GM18870 (cell line): ENCODE measurements around the gene ZNF621.
"Not testable (repeated sequence)": the region's sequence is repeated elsewhere in the genome, so short reads cannot be mapped to it uniquely, and the experiment has no call there.

Experiments used
- ATAC-seq: cut with Tn5 transposase; IDR thresholded peaks from one replicate; pipeline ENCODE4 v1.9.1; 2021; ENCODE audit warnings: moderate library complexity; ENCODE audit not compliant: unreplicated experiment

ZNF621 gene

GRCh38 chr3:40532252-40532651, 7.5 kb downstream of the ZNF621 start:
- no peak for ATAC-seq

- no peak for ATAC-seq
Observed at GRCh38 chr3:40534283-40534682, 9.5 kb downstream of the ZNF621 start.

- no peak for ATAC-seq
Observed at GRCh38 chr3:40546816-40547215, 22.1 kb downstream of the ZNF621 start.

GRCh38 chr3:40550167-40550566, 25.4 kb downstream of the ZNF621 start:
- ATAC-seq: no peak

- ATAC-seq: no peak
Observed at GRCh38 chr3:40557575-40558161, 32.9 kb downstream of the ZNF621 start.

GRCh38 chr3:40562482-40562881, 37.7 kb downstream of the ZNF621 start:
- ATAC-seq: not testable (repeated sequence)

- ATAC-seq: not testable (repeated sequence)
Observed at GRCh38 chr3:40565629-40566028, 40.9 kb downstream of the ZNF621 start.

GRCh38 chr3:40566694-40567093, 41.9 kb downstream of the ZNF621 start:
- no peak for ATAC-seq

- ATAC-seq: no peak
Observed at GRCh38 chr3:40572588-40572987, 47.8 kb downstream of the ZNF621 start.

GRCh38 chr3:40574050-40574449, 49.3 kb downstream of the ZNF621 start:
- no peak for ATAC-seq

GRCh38 chr3:40574661-40575060, 49.9 kb downstream of the ZNF621 start:
- ATAC-seq: no peak

GRCh38 chr3:40576396-40576795, 51.6 kb downstream of the ZNF621 start:
- ATAC-seq: no peak

GRCh38 chr3:40580494-40581091, 55.8 kb downstream of the ZNF621 start:
- ATAC-seq: peak; percentile 50

- no peak for ATAC-seq
Observed at GRCh38 chr3:40581166-40581565, 56.4 kb downstream of the ZNF621 start.

GRCh38 chr3:40582401-40583027, 57.8 kb downstream of the ZNF621 start:
- ATAC-seq: no peak

GRCh38 chr3:40583691-40584090, 58.9 kb downstream of the ZNF621 start:
- no peak for ATAC-seq

- no peak for ATAC-seq
Observed at GRCh38 chr3:40584625-40585189, 59.9 kb downstream of the ZNF621 start.

GRCh38 chr3:40585381-40586016, 60.7 kb downstream of the ZNF621 start:
- ATAC-seq: peak; percentile 43

GRCh38 chr3:40586901-40587300, 62.1 kb downstream of the ZNF621 start:
- ATAC-seq: no peak

GRCh38 chr3:40588406-40588805, 63.6 kb downstream of the ZNF621 start:
- ATAC-seq: no peak
